GM21360 (cell line): ENCODE results near the gene NABP2.

Experiments used
- ATAC-seq: cut with Tn5 transposase; IDR thresholded peaks from one replicate; pipeline ENCODE4 v1.9.1; 2021; ENCODE audit warnings: mild to moderate bottlenecking, moderate library complexity; ENCODE audit not compliant: unreplicated experiment

The NABP2 gene

DNA sequence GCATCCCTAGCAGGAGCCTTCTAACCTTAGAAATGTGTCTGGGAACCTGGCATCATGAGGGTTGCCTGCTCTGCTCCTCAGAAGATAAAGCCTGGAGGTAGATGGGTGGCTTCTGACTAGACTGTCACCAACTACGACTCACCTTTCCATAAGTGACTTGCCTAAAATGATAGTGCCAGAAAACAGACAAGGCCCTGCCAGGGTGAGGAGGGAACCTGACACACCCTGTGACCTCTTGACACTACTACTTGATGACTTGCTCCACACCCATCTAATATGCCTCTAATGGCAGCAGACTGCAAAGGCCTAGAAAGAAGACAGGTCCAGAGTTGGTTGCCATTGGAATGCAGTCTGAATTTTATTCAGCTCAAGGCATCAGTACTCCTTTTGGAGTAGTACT, 11.8 kb upstream of the NABP2 start:
- ATAC-seq, result no peak

DNA sequence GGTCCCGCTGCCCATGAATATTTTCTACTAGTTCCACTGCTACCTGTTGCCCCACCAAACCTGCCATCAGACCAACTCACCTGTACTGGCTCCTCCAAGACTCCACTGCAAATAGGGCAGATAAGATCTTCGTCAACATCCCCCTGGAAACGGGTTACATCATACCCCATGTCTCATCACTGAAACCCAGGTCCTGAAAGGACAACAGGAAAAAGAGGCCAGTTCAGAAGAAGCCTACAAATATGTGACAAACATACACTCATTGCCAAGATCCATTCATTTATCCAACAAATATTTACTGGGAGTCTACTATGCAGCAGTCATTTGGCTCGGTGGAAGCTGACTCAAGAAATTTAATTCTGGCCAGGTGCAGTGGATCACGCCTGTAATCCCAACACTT, 10.3 kb upstream of the NABP2 start:
- no peak for ATAC-seq

DNA sequence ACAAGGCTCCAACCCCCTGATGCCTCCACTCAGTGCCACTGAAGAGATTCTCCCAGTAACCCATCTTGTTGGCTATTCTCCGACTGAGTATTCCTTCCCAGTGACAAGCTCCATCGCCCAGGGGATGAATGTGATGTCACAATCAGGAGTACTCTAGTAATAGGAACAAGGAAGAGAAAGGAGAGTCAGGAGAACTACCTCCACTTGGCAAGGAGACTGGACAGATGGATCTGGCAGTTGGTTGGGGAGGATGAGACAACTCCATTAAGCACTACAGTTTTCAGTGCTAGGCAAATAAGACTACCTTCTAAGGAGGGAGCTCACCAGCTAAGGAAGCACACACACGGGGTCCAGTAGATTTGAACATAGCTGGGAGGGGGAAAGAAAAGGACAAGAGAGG, 7.7 kb upstream of the NABP2 start:
- ATAC-seq, result no peak

DNA sequence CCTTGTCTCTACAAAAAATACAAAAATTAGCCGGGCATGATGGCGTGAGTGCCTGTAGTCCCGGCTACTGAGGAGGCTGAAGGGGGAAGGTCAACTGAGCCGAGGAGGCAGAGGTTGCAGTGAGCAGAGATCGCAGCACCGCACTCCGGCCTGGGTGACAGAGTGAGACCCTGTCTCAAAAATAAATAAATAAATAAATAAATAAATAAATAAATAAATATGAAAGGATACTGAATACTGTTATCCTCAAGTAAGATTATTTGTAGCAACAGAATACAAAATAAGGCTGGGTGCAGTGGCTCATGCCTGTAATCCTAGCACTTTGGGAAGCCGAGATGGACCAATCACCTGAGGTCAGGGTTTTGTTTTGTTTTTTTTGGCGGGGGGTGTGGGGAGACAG, 4.3 kb upstream of the NABP2 start:
- no peak for ATAC-seq

DNA sequence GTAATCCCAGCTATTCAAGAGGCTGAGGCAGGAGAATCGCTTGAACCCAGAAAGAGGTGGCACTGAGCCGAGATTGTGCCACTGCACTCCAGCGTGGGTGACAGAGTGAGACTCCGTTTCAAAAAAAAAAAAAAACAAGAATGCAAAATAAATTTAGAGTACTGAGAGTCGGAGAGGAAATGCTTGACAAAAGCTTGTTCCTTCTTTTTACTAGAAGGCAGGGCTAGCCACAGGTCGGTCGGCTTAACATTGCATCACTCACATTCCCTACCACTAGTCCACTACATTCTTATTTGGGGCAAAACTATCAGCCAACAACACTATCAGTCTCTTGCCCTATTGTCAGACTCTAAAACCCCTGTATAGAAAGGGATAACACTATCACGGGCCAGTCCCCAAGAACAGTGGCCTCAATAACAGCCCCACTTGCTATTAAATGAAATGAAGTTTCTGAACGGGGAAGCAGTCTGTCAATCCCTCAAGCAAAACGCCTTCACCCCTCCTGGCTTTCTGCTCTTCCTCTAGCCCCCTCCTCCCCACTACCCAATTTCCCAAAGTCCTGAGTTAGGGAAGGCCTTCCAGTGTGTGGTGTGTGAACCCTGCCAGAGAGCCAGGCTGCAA, 3.4 kb upstream of the NABP2 start:
- ATAC-seq, result no peak

DNA sequence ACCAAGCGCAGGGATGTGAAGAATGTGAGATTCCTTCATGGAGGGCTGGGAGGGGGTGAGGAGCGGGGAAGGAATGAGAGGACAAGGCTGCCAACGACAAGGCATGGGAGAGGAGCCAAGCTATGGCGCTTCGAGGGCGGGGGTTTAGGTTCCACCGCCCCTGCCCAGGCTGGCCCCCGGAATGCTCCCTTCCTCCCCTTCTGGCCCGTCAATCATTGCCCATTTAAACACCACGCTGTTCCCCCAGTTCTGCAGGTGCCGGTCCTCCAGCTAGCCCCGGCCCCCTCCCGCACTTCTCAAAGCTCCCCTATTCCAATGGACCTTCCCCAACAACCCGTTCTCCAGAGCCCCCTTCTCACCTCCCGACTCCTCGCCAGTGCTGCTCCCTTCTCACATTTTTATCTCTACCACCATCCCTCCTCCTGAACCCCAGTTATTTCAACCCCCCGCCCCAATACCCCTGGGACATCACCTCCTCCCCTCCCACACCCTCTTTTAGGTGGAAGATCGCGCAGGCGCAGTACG, 2.8 kb upstream of the NABP2 start:
- ATAC-seq, result no peak

DNA sequence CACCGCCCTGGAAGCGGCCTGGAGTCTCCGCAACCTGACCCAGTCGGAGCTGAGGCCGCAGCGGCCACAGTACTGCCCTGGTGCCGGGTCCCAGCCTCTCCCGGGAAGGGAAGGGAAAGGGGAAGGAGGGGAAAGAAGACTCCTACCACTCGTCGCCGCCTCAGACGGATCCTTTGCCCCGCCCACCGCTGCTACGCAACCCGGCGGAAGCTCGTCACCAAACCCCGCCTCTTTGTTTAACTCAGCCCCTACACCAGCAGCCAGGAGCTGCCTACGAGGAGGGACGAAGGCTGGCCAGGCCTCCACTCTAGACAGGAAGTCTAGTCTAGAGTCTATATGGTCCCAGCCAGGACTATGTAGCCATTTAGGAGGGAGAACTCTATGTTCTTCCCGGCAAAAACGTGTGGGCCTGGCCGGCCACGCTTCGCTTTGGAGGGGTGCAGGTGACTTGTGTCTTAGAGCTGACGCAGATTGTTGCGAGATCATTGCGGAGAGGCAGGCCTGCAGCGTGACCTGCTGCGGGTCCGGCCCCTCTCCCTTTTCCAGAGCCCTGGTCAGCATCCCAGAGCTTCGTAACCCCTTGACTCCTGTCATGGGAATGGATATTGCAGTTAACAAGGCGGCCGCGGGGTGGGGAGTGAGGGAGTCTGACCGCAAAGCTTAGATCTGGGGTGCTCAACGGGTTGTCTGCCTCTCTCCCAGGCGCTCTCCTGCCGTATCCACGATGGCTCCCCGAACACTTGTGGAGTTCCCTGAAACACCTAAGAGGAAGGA, 2.2 kb upstream of the NABP2 start, which contains the start of gene RNF41:
TSS of gene RNF41 (minus strand) at position 166 of the 774 bp plus-strand sequence. CDS start 7,875 bp downstream, outside the sequence.
- peak; percentile 66 for ATAC-seq

DNA sequence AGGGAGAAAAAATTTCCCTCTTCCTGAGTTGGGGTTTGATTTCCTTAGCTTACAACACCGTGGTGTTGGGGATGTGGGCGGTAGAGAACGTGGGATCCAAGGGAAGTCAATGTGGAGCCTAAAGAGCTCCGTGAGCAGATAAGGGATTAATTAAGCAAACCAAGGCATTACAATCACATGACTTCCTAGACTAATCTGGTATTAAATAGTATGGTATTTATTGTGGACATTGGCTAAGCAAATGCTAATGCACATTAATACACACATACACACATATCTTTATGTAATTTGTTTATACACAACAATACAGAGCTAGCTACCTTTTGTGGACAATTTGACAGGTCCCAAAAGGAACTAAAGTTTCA, 1.6 kb upstream of the NABP2 start:
- no peak for ATAC-seq

DNA sequence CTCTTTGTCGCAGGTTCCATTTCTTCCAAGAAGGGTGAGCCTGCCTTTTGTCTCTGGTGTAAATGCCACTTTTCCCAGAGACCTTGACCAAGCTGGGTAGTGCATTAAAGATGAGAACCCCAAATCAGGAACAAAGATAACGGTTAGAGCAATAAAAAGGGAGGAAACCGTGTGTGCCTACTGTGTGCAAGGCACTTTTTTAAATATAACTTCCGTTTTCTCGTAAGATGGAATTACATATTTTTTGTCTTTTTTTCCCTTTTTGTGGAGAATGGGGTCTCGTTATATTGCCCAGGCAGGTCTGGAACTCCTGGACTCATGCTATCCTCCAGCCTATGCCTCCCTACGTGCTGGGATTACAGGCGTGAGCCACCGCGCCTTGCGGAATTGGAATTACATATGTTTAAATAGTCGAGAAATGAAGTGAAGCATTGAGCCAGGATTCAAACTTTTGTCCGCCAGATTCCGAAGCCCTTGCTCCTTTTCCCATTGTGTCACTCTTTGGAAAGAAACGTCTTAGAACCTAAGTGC, 506 bp upstream of the NABP2 start:
- ATAC-seq, result no peak

DNA sequence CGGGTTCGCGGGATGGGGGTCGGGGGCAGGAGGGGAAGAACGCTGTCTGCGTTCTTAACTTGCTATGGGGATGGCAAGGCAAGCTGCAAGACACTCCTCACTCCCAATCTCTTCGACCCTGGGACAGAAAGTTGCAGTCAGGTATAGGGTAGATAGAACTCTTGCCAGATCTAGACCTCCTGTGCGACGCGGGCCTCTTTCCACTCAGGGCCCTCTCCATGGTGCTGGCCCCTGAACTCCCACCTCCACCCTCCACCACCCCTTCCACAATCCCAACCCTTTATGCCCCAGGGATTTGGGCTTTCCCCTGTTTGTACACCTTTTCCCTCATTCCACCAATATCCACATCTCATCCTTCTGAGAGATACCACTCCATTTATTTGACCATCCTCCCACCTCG, 812 bp downstream of the NABP2 start:
- ATAC-seq, result no peak

DNA sequence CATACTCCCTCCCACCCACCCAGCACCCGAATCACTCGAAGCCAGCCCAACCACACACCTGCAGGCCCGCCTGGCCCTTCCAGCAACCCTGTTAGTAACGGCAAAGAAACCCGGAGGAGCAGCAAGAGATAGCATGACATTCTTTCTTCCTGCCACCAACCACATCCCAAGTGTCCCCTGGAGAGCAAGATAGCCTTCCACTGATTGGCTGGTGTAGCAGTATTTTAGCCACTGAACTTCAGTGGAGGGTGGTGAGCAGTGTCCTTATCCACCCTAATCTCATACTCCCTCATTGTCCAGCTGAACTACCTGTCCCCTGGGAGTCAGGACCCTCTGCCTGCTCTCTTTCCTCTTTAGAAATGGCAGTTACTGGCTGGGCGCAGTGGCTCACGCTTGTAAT, 4.9 kb downstream of the NABP2 start:
- no peak for ATAC-seq

DNA sequence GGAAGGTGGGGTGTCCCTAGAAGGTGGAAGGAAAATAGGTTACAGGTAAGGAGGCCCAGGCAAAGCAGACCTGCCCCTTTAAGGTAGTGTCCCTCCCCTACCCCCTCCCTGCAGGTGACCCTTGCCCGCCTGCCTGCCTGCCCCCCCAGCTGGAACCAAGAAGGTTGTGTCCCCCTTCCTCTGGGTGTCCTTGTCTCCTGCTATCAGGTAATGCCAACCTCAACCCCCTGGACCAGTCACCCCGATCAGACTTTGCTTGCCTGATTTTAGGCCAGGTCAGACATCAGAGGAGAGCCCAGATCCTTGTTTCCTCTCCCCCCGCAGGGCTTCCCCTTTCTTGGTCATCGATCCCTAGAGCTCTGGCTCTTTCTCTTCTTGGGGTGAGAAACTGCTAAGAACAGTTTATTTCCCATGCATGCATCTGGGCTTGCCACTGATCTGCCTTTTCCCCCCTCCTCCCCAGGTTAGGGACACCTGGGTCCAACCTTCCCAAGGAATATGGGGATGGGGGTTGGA, 5.8 kb downstream of the NABP2 start, which contains the start of gene SLC39A5:
TSS of gene SLC39A5 (plus strand) at position 136 of the 516 bp plus-strand sequence. CDS start 1,224 bp downstream, outside the sequence.
- ATAC-seq, result no peak

DNA sequence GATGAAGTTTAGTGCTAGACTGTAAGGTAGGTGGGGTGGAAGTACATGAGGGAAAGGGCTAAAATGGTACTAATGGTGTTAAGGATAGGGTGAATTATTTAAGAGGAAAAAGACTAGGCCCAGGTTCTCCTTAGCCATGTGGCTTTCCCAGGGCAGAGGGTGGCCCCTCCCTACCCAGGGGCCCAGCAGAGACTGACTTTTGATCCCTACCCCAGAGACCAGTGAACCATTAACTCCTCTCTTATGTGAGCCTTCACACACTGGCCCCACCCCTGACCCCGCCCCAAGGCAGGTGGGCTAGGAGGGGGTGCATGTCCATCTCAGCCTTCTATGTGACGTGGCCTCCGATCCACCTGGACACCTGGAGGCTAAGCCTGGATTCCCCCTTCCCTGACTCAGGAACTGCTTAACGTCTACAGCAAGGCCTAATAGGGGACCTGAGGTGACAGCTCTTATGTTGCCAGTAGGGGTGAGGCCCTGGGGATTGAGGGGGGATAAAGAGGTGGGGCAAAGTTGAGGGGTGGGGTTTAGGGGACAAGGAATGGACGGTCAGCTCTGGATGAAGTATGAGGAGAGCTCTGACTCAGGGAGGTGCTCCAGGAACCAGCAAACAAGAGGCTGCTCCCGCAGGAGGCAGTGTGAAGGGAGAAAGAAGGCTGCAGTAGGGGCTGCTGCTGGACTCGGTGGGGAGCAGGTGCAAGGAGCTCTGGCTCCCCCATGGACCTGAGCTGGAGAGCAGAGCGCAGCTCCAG, 6.5 kb downstream of the NABP2 start:
- ATAC-seq, result no peak

DNA sequence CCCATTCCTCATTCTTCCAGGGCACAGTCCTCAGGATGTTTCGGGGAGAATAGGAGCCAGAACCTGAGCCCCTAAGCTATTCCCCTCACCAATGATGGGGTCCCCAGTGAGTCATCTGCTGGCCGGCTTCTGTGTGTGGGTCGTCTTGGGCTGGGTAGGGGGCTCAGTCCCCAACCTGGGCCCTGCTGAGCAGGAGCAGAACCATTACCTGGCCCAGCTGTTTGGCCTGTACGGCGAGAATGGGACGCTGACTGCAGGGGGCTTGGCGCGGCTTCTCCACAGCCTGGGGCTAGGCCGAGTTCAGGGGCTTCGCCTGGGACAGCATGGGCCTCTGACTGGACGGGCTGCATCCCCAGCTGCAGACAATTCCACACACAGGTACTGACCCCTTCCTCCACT, 7.0 kb downstream of the NABP2 start:
- ATAC-seq, result no peak

DNA sequence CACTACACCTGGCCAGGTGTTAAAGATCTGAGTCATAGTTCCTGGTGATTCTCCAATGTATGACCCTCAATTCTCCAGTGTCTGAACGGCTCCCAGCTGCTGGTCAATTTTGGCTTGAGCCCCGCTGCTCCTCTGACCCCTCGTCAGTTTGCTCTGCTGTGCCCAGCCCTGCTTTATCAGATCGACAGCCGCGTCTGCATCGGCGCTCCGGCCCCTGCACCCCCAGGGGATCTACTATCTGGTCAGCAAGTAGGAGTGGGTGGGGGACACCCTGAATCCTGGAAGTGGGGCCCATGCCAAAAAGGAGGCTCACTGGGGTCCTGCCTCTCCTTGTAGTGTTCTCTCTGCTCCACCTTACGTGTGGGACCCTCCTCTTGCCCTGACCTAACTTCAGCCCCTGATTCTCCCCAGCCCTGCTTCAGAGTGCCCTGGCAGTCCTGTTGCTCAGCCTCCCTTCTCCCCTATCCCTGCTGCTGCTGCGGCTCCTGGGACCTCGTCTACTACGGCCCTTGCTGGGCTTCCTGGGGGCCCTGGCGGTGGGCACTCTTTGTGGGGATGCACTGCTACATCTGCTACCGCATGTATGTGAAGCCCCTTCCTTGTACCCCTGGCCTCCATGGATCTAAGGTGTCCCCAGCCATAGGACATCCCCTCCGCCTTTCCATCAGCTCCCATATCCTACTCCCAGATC, 10.7 kb downstream of the NABP2 start:
- ATAC-seq, result no peak

DNA sequence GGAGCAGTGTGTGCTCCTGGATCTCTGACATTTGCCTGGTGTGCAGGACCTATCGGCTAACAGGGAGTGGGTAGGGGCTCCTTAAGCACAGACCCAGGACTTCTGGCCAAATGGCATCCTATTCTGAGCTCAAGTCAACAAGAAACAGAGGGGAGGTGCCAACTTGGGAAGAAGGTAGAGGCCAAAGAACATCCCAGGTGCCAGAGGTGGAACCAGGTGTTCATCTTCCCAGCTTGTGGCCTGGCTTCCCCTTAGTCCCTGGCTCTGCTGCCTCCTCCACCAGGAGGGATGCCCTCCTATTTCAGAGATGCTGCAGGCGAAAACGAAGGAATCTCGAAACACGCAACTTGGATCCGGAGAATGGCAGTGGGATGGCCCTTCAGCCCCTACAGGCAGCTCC, 11.9 kb downstream of the NABP2 start:
- ATAC-seq, result no peak

DNA sequence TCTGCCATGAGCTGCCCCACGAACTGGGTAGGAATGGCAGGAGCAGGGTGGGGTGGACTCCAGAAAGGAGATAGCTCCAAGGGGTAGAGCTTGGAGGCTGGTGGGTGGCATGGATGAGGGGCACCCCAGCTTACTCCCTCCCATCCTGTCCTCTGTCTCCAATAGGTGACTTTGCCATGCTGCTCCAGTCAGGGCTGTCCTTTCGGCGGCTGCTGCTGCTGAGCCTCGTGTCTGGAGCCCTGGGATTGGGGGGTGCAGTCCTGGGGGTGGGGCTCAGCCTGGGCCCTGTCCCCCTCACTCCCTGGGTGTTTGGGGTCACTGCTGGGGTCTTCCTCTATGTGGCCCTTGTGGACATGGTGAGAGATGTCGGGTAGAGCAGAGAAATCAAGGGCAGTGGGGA, 12.8 kb downstream of the NABP2 start:
- no peak for ATAC-seq

DNA sequence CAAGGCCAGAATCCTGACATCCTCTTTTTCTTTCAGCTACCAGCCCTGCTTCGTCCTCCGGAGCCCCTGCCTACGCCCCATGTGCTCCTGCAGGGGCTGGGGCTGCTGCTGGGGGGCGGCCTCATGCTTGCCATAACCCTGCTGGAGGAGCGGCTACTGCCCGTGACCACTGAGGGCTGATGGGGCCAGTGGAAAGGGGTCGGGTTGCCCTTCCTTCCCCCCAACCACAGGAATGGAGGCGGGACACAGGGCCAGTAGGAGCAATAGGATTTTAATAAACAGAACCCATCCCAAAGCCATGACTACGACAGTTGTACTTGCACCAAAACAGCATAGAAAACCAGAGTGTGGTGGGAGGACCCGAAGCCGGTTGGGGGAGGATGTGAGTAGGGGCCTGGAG, 13.4 kb downstream of the NABP2 start:
- no peak for ATAC-seq

DNA sequence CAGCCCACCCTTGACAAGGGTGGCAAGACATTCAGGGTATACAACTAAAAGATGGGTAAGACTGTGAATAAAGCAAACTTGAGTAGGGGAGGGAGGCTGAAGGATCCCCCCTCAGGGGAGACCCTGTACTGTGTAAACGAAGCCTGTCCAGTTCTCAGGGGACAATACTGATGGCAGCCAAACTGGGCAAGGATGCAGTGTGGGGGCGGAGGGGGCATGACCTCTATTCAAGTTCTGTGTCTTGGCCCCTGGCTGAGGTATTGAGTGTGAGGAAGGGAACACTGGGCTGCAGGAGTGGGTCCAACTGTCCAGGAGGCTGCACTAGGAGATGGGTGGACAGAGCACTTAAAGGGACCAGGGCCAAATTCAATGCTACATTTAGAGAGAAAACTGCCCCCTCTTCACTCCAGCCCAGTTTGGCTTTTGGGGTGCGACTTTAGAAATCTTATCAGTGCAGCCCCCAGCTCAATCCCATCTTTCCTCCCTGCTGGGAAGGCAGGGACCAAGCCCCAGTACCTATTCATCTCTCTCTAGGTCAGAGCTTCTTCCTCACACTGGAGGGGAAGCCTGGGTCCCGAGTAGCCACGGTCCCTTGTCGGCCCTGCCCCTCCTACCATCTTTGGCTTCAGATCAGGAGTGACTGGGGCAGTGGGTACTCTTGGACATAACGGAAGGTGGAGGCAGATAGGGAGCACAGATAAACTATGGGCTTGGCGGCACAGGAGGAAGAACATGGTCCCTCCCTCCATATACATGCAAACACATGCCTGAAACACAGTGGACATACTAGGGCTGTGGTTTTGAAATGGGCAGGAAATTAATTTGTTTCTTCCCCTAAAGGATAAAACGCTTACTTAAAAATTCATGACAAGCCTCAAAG, 17.5 kb downstream of the NABP2 start:
- no peak for ATAC-seq

DNA sequence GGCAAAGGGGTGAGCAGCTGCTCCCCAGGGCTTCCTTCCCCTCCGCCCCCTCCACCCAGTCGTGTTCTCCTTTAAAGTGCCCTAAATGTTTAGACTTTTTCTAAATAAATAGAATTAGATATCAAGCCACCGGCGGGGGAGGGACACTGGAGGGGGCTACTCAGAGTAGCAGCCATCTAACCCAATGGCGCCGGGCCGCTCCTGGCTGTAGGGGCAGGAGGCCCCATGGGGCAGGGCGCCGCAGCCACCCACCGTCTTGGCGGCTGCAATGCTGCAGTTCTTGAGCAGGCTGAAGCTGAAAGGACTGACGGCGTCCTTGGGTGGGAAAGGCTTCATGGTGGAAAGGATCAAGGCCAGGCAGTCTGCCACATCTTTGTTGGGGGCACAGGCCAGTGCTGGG, 18.8 kb downstream of the NABP2 start:
- ATAC-seq, result no peak
